ENCODE data around the gene BAIAP2. TPM values are rescaled to one million over a fixed set of nuclear protein-coding genes. Genes with fewer than 3 reads are reported as not detected.

BAIAP2 gene
- total RNA-seq, 1 donor from 2014 or later = 48.9 TPM

GRCh38 chr17:81121841-81122733, 87.1 kb downstream of the BAIAP2 start:
- no peaks in the 10 kb centered on the region for H3K27me3 Mint-ChIP-seq (ENCODE audit: low read depth)
- H3K36me3 Mint-ChIP-seq = no peaks in the 10 kb centered on the region
- H3K4me1 Mint-ChIP-seq = peaks cover 8% of the 10 kb centered on the region
- no peak for TF ChIP-seq CTCF (IDR thresholded peaks at IDR 0.05; ENCODE audit: unreplicated experiment)
- DNase-seq (ENCODE audit: low spot score in 2 of 2, unreplicated experiment in 2 of 2) = no peak
- H3K9me3 Mint-ChIP-seq = no peaks in the 10 kb centered on the region
- no peak overlapping the region for H3K27ac Mint-ChIP-seq
- H3K4me3 Mint-ChIP-seq = no peak overlapping the region

GRCh38 chr17:81123052-81124048, 88.4 kb downstream of the BAIAP2 start:
- H3K4me3 Mint-ChIP-seq = no peak overlapping the region

GRCh38 chr17:81124377-81124776, 89.4 kb downstream of the BAIAP2 start:
- Mint-ChIP-seq H3K4me1 (peaks cover 1% of the 10 kb centered on the region), H3K4me3 (no peak overlapping the region), H3K9me3 (no peaks in the 10 kb centered on the region), H3K27ac (no peak overlapping the region), H3K36me3 (no peaks in the 10 kb centered on the region), H3K27me3 (ENCODE audit: low read depth) (no peaks in the 10 kb centered on the region)
- TF ChIP-seq CTCF (IDR thresholded peaks at IDR 0.05; ENCODE audit: unreplicated experiment) = no peak
- no peak for DNase-seq (ENCODE audit: low spot score in 2 of 2, unreplicated experiment in 2 of 2)

More at GRCh38 chr17:81123052-81124048, 88.4 kb downstream of the BAIAP2 start:
- TF ChIP-seq CTCF (IDR thresholded peaks at IDR 0.05; ENCODE audit: unreplicated experiment) = no peak
- H3K27me3 Mint-ChIP-seq (ENCODE audit: low read depth) = no peaks in the 10 kb centered on the region
- no peaks in the 10 kb centered on the region for H3K36me3 Mint-ChIP-seq
- no peak for DNase-seq (ENCODE audit: low spot score in 2 of 2, unreplicated experiment in 2 of 2)
- H3K27ac Mint-ChIP-seq = no peak overlapping the region
- no peaks in the 10 kb centered on the region for H3K9me3 Mint-ChIP-seq
- peaks cover 5% of the 10 kb centered on the region for H3K4me1 Mint-ChIP-seq

- no peak overlapping the region for H3K27ac Mint-ChIP-seq
- H3K9me3 Mint-ChIP-seq = no peaks in the 10 kb centered on the region
- no peak for TF ChIP-seq CTCF (IDR thresholded peaks at IDR 0.05; ENCODE audit: unreplicated experiment)
- H3K36me3 Mint-ChIP-seq = no peaks in the 10 kb centered on the region
- DNase-seq (ENCODE audit: low spot score in 2 of 2, unreplicated experiment in 2 of 2) = no peak
- no peaks in the 10 kb centered on the region for H3K27me3 Mint-ChIP-seq (ENCODE audit: low read depth)
- no peak overlapping the region for H3K4me3 Mint-ChIP-seq
- no peaks in the 10 kb centered on the region for H3K4me1 Mint-ChIP-seq
Observed at GRCh38 chr17:81125573-81126081, 90.7 kb downstream of the BAIAP2 start.

GRCh38 chr17:81126281-81127132, 91.6 kb downstream of the BAIAP2 start:
- Mint-ChIP-seq H3K27ac (no peak overlapping the region), H3K4me3 (no peak overlapping the region), H3K27me3 (ENCODE audit: low read depth) (no peaks in the 10 kb centered on the region), H3K4me1 (no peaks in the 10 kb centered on the region), H3K9me3 (no peaks in the 10 kb centered on the region), H3K36me3 (no peaks in the 10 kb centered on the region)
- no peak for TF ChIP-seq CTCF (IDR thresholded peaks at IDR 0.05; ENCODE audit: unreplicated experiment)
- no peak for DNase-seq (ENCODE audit: low spot score in 2 of 2, unreplicated experiment in 2 of 2)
